ENCODE results near the gene TMEM144.

The TMEM144 gene

GRCh38 chr4:158209825-158210807 lies at the start of gene TMEM144:
TSS of gene TMEM144 (plus strand) at chr4:158210486. CDS start at chr4:158212668, 2,182 bp downstream.
- DNase-seq = peak; percentile 11

DNA sequence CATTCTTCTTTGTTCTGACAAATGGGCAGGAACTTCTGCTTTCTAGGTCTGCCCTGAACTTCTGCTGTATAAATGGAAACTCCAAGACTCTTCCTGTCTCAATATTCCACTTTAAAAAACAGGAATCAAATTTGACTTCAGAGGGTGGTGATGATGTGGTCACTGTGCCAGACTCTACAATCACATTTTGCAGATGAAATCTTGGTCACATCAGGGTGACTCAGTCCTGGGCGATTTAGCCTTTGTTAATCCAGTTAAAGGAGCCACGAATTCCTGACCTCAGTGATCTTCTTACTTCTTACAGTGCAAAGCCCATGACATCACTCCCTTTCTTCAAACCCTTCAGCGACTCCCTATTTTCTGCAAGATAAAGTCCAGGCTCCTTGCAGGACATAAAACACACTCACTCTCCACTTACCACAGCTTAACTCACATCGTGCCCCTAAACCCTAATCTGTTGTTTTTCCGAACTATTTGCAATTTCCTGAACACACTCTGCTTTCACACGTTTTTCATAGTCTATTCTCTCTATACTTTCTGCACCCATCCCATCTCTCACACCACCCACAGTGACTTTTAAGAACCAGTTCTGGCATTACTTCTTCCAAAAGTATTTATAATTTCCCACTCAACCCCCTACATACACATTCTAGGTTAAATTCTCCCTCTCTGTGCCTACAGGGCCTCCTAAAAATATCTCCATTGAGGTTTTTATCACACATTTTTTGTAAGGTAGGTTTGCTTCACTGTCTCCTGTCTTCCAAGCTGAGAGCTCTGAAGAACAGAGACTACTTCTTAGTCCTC lies 48.5 kb upstream of the TMEM144 start:
- DNase-seq = no peak

- DNase-seq = no peak
These were observed 47.7 kb upstream of the TMEM144 start for GRCh38 chr4:158162631-158163030.

DNA sequence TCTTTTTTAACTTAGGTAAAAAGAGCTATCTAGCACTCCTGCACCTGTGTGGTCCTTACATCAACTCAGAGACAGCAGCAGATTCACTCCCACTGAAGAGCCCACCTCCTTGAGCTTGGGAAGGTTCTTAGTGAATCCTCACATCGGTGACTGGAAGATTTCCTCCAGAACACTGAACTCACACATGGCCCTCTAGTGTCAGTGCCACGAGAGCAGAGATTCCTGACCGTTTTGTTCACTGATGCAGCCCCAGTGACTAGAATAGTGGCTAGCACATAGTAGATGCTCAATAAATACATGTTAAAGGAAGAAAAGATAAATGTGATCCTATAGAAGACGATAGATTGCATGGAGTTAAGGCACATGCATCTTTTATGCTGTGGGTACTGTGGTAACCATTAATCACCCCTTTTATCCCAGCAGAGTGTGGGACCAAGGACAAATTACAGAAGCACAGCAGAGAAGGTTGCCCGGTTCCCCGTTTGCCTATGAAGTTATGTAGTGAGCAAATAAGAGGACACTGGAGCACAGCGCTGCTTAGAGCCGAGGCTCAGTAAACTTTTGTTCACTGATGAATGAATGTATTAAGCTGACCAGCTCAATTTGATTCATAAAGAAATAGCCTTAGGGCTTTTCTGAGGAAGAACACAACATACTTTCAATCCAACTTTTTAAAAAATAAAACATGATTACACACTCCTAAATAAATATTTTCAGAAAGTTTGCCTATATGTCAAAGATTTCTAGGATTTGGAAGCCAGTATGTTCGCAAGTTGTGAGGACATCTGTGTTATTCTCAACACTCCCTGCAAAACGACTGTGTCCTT lies 46.1 kb upstream of the TMEM144 start:
- DNase-seq = no peak

DNA sequence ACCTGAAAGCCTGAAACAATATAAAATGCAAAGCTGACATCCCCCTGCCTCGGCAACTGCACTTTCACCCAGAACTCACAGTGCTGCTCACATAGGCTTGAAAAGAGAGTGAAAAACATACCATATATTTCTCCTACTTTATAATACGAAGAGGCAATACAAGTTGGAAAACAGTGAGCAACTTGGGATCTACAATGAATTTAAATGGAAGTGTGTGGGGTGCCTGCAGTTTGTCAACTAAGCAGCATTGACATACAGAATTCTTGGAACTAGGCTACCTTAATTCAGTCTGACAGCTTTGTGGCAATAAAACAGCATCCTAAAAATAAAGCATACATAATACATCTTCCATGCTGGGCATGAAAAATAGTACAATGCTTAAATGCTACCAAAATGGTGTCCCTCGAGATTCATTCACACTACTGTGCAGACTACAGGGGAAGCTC lies 45.5 kb upstream of the TMEM144 start:
- no peak for DNase-seq

DNA sequence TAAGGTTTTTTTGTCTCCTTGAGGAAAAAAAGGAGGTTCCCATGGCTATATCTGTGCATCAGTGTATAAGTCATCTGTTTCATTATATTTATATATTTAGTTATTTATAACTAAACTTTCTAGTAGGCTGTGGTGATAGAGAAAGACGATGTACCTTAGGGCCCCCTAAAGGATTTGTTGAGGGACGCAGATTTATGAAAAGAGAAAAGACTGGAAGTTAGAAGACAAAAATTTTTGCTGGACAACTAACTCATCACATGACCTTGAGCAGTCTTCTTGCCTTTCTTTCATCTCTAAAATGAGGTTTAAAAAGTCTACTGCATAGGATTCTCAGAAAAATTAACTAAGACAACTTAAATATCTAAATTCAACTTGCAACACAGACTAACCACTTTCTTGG lies 43.6 kb upstream of the TMEM144 start:
- no peak for DNase-seq

DNA sequence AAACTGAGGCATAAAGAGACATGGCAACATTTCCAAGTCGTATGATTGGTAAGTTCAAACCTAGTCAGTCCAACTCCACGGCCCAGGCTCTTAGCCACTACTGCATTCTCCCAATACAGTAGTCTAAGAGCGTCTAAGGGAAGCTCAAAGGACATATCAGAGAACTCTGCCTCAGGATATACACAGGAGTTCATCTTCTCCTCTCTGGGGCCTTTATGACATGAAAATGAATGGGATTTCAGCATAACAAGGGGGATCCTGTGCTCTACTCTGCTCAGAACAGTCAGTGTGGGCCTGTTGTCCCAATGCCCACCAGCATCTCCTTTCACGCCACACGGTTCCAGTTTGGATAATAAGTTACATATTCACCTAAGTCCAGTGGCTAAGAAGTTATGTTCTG lies 41.7 kb upstream of the TMEM144 start:
- no peak for DNase-seq

DNA sequence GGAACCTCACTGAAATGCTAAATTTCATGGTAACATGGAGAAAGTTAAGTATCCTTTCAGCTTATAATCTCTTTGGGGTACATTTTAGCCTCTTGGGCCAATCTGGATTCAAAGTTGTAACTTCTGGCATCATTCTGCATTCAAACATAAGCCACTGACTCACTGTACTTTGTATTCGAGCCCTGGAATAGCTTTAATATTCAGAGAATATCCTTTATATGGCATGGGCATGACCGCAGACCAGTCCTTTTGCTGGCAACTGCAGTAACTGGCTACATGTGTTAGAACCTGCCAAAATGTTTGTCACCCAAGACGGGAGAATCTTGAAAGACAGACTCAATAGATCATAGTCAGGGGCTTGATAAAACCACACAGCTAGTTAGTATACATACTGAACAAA lies 40.8 kb upstream of the TMEM144 start:
- no peak for DNase-seq

GRCh38 chr4:158169931-158170690 lies 40.2 kb upstream of the TMEM144 start:
- DNase-seq = no peak

GRCh38 chr4:158170691-158171561 lies 39.4 kb upstream of the TMEM144 start:
- DNase-seq = no peak

- no peak for DNase-seq
These were observed 37.7 kb upstream of the TMEM144 start, which contains the start of gene GASK1B for GRCh38 chr4:158172261-158173258. TSS of gene GASK1B (minus strand) at chr4:158173025. CDS start at chr4:158171375, 1,650 bp downstream.

GRCh38 chr4:158176108-158176507 lies 34.2 kb upstream of the TMEM144 start:
- no peak for DNase-seq

- no peak for DNase-seq
These were observed 33.5 kb upstream of the TMEM144 start for GRCh38 chr4:158176776-158177175.

DNA sequence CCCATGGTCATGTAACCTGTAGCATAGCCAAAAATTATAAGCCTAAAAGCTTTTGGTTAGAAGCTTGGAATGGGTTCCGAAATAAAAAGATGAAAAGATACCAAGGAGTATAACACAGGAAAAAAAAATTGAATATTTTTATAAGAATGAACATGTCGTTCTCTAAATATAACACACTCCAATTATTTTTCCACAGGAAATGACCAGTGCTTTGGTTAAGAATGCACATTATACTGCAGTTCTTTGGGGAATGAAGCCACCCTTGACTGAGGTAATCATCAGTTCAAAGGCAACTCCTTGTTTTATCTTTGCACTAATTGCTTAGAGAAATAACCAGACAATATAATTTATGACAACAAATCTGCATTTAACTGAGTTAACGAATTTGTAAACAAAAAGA lies 30.8 kb upstream of the TMEM144 start:
- no peak for DNase-seq

- DNase-seq = no peak
These were observed 28.4 kb upstream of the TMEM144 start for GRCh38 chr4:158181906-158182305.

GRCh38 chr4:158182736-158183135 lies 27.6 kb upstream of the TMEM144 start:
- no peak for DNase-seq

DNA sequence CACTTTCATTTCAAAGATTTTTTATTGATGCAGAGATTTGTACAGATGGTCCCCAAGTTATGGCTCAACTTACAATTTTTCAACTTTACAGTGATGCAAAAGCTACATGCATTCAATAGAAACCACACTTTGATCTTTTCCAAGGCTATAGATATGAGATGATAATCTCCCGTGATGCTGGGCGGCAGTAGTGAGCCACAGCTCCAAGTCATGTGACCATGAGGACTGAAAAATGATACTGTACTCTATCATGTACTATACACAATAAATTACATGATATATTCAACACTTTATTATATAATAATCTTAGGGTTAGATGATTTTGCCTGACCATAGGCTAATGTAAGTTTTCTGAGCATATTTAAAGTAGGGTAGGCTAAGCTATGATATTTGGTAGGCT lies 23.5 kb upstream of the TMEM144 start:
- no peak for DNase-seq

DNA sequence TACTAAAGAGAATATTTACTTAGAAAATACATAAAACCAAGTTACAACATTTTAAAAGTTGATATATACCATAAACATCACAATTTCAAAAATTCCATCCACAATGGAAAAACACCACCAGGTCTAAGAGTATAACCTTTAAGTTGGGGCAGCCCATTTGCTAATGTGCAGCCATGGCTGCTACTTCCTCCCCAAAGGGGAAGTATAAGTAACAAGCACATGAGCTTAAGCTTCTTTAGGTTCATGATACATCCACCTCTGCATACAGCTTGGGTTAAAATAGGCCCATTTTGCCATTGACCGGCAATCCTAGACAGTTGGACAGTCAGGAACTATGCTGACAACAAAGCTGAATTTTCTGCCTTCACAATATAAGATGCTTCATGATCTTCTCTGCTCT lies 20.9 kb upstream of the TMEM144 start:
- DNase-seq = no peak

DNA sequence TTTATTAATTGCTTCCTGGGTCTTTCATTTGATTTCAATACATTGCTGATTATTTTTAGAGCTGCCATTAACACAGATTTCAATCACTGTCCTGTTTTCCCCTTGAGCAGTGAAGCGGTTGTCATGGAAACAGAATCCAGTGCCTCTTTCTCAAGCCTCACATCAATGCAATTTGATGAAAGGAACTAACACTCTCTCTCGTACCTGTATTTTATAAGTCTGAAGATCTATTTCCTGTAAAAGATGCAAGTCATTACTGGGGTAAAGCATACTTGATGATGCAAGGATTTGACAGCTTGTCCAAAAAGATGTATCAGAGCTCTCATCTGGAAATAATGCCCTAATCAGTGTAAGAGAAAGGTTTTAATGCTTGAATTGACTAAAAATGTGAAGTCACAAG lies 19.6 kb upstream of the TMEM144 start:
- DNase-seq = no peak
